ENCODE data around the gene TSPO2. TPM values are rescaled to one million over a fixed set of nuclear protein-coding genes. Genes with fewer than 3 reads are reported as not detected.

Gene TSPO2
- total RNA-seq, 1 experiment from 2014 or later: not detected

- Histone ChIP-seq H3K9me2 (replicated peaks; ENCODE audit: low read length) (no peaks in the 10 kb centered on the region), H3K4me1 (ENCODE audit: insufficient read depth, low read length) (no peaks in the 10 kb centered on the region), H3K4me3 (ENCODE audit: low read length) (no peak overlapping the region), H3K79me2 (ENCODE audit: low read length) (no peaks in the 10 kb centered on the region), H3F3A (ENCODE audit: low read length, unreplicated experiment) (no peaks in the 10 kb centered on the region), H3K27me3 (ENCODE audit: low read length) (no peaks in the 10 kb centered on the region), H3K27ac (ENCODE audit: low read length) (no peak overlapping the region), H3K9ac (ENCODE audit: low read length) (no peak overlapping the region), H3K4me2 (ENCODE audit: low read length) (no peak overlapping the region), H3K9me3 (ENCODE audit: low read length) (no peaks in the 10 kb centered on the region), H3K36me3 (ENCODE audit: low read depth, low read length) (no peaks in the 10 kb centered on the region), H4K20me1 (ENCODE audit: low read length) (no peaks in the 10 kb centered on the region), H2AFZ (ENCODE audit: low read length) (no peak overlapping the region)
- no peak for TF ChIP-seq EZH2 (IDR thresholded peaks at IDR 0.05; ENCODE audit: low read length, unreplicated experiment)
- TF ChIP-seq CTCF (conservative IDR thresholded peaks at IDR 0.05; ENCODE audit: low read depth, low read length): no peak
- TF ChIP-seq EZH2phosphoT487 (IDR thresholded peaks at IDR 0.05; ENCODE audit: borderline replicate concordance, low read length): no peak
- ChIA-PET CTCF (no interaction called here), POLR2A (ENCODE audit: unreplicated experiment) (no interaction called here)
- BruUV-seq (replicated peaks): no TSS peak
- intact Hi-C loops (cut with micrococcal nuclease): no loop called here
- DNase-seq (no peak), ATAC-seq (no peak)
Observed at GRCh38 chr6:41009669-41010068, 32.6 kb upstream of the TSPO2 start.

- H3K9ac ChIP-seq (ENCODE audit: low read length): no peak overlapping the region
- no peaks in the 10 kb centered on the region for H3K4me1 ChIP-seq (ENCODE audit: insufficient read depth, low read length)
- POLR2A ChIA-PET (ENCODE audit: unreplicated experiment): no interaction called here
- H2AFZ ChIP-seq (ENCODE audit: low read length): no peak overlapping the region
- intact Hi-C loops (cut with micrococcal nuclease): no loop called here
- H3K9me2 ChIP-seq (replicated peaks; ENCODE audit: low read length): no peaks in the 10 kb centered on the region
- H3K27ac ChIP-seq (ENCODE audit: low read length): no peak overlapping the region
- CTCF ChIA-PET: no interaction called here
- BruUV-seq (replicated peaks): no TSS peak
- H3K27me3 ChIP-seq (ENCODE audit: low read length): no peaks in the 10 kb centered on the region
- ATAC-seq: no peak
- no peaks in the 10 kb centered on the region for H3K79me2 ChIP-seq (ENCODE audit: low read length)
- no peak overlapping the region for H3K4me2 ChIP-seq (ENCODE audit: low read length)
- no peaks in the 10 kb centered on the region for H3F3A ChIP-seq (ENCODE audit: low read length, unreplicated experiment)
- no peaks in the 10 kb centered on the region for H3K9me3 ChIP-seq (ENCODE audit: low read length)
- H3K4me3 ChIP-seq (ENCODE audit: low read length): no peak overlapping the region
- H3K36me3 ChIP-seq (ENCODE audit: low read depth, low read length): no peaks in the 10 kb centered on the region
- TF ChIP-seq EZH2phosphoT487 (IDR thresholded peaks at IDR 0.05; ENCODE audit: borderline replicate concordance, low read length) (no peak), CTCF (conservative IDR thresholded peaks at IDR 0.05; ENCODE audit: low read depth, low read length) (no peak), EZH2 (IDR thresholded peaks at IDR 0.05; ENCODE audit: low read length, unreplicated experiment) (no peak)
- DNase-seq: no peak
- no peaks in the 10 kb centered on the region for H4K20me1 ChIP-seq (ENCODE audit: low read length)
Observed at GRCh38 chr6:41011673-41012072, 30.6 kb upstream of the TSPO2 start.

- H3K4me3 ChIP-seq (ENCODE audit: low read length): no peak overlapping the region
- no peaks in the 10 kb centered on the region for H3F3A ChIP-seq (ENCODE audit: low read length, unreplicated experiment)
- no peak overlapping the region for H3K9ac ChIP-seq (ENCODE audit: low read length)
- H4K20me1 ChIP-seq (ENCODE audit: low read length): no peaks in the 10 kb centered on the region
- no peak for ATAC-seq
- H3K27ac ChIP-seq (ENCODE audit: low read length): no peak overlapping the region
- H3K4me2 ChIP-seq (ENCODE audit: low read length): no peak overlapping the region
- BruUV-seq (replicated peaks): no TSS peak
- no peaks in the 10 kb centered on the region for H3K9me3 ChIP-seq (ENCODE audit: low read length)
- H3K9me2 ChIP-seq (replicated peaks; ENCODE audit: low read length): no peaks in the 10 kb centered on the region
- H3K79me2 ChIP-seq (ENCODE audit: low read length): no peaks in the 10 kb centered on the region
- intact Hi-C loops (cut with micrococcal nuclease): no loop called here
- H3K4me1 ChIP-seq (ENCODE audit: insufficient read depth, low read length): no peaks in the 10 kb centered on the region
- TF ChIP-seq EZH2phosphoT487 (IDR thresholded peaks at IDR 0.05; ENCODE audit: borderline replicate concordance, low read length) (no peak), CTCF (conservative IDR thresholded peaks at IDR 0.05; ENCODE audit: low read depth, low read length) (no peak), EZH2 (IDR thresholded peaks at IDR 0.05; ENCODE audit: low read length, unreplicated experiment) (no peak)
- CTCF ChIA-PET: no interaction called here
- POLR2A ChIA-PET (ENCODE audit: unreplicated experiment): no interaction called here
- no peaks in the 10 kb centered on the region for H3K36me3 ChIP-seq (ENCODE audit: low read depth, low read length)
- DNase-seq: no peak
- no peak overlapping the region for H2AFZ ChIP-seq (ENCODE audit: low read length)
- no peaks in the 10 kb centered on the region for H3K27me3 ChIP-seq (ENCODE audit: low read length)
Observed at GRCh38 chr6:41013466-41014153, 28.7 kb upstream of the TSPO2 start.

Measured in PC-3 (cell line).